HUES48 (cell line): Measurements from ENCODE around the gene PARP9.
A peak's percentile ranks its signal among the peaks of the same experiment; 100 is the strongest.
"Not testable (repeated sequence)": the region's sequence is repeated elsewhere in the genome, so short reads cannot be mapped to it uniquely, and the experiment has no call there.

ENCODE experiments used
- H3K27ac ChIP-seq: one replicate; pipeline ENCODE4 v1.7.0; 2013; ENCODE audit warnings: low read depth, low read length, inconsistent platforms
- H3K27me3 ChIP-seq: 2 replicates; pipeline ENCODE4 v1.6.1; 2013; ENCODE audit warnings: mild to moderate bottlenecking, low read length; ENCODE audit not compliant: control insufficient read depth, insufficient read depth
- H3K36me3 ChIP-seq: 2 replicates; pipeline ENCODE4 v1.6.1; 2013; ENCODE audit warnings: low read length; ENCODE audit not compliant: control insufficient read depth, insufficient read depth
- H3K4me1 ChIP-seq: 2 replicates; pipeline ENCODE4 v1.6.1; 2013; ENCODE audit warnings: mild to moderate bottlenecking, low read length; ENCODE audit not compliant: control insufficient read depth, insufficient read depth
- H3K4me3 ChIP-seq: 2 replicates; pipeline ENCODE4 v1.5.1; 2013; ENCODE audit warnings: mild to moderate bottlenecking, low read depth, low read length
- H3K9ac ChIP-seq: 2 replicates; pipeline ENCODE4 v1.6.1; 2013; ENCODE audit warnings: mild to moderate bottlenecking, low read depth, low read length, moderate library complexity
- H3K9me3 ChIP-seq: 2 replicates; pipeline ENCODE4 v1.6.1; 2013; ENCODE audit warnings: low read length; ENCODE audit not compliant: control insufficient read depth, insufficient read depth

Gene PARP9

DNA sequence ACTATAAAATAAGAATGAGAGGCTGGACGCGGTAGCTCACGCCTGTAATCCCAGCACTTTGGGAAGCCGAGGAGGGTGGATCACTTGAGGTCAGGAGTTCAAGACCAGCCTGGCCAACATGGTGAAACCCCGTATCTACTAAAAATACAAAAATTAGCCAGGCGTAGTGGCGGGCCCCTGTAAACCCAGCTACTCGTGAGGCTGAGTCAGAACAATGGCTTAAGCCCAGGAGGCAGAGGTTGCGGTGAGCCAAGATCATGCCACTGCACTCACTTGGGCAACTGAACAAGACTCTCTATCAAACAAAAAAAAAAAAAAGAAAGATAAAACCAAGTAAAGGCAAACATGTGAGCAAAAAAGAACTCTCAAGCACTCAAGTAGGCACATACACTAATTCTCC lies 55.2 kb downstream of the PARP9 start:
- H3K9ac ChIP-seq, H3K36me3 ChIP-seq, H3K9me3 ChIP-seq, H3K4me3 ChIP-seq, H3K27me3 ChIP-seq, H3K27ac ChIP-seq: not testable (repeated sequence)
- peaks cover 49% of the 10 kb centered on the region for H3K4me1 ChIP-seq

- Histone ChIP-seq H3K4me1 (peaks cover 48% of the 10 kb centered on the region), H3K9me3 (no peaks in the 10 kb centered on the region), H3K27me3 (no peaks in the 10 kb centered on the region), H3K4me3 (no peak overlapping the region), H3K9ac (no peak overlapping the region), H3K27ac (no peak overlapping the region), H3K36me3 (no peaks in the 10 kb centered on the region)
Measured at GRCh38 chr3:122508135-122508914, 55.8 kb downstream of the PARP9 start.

- Histone ChIP-seq H3K27me3 (no peaks in the 10 kb centered on the region), H3K9ac (no peak overlapping the region), H3K4me3 (no peak overlapping the region), H3K4me1 (peaks cover 41% of the 10 kb centered on the region), H3K27ac (no peak overlapping the region), H3K36me3 (no peaks in the 10 kb centered on the region), H3K9me3 (no peaks in the 10 kb centered on the region)
Measured at GRCh38 chr3:122506450-122506849, 57.6 kb downstream of the PARP9 start.

DNA sequence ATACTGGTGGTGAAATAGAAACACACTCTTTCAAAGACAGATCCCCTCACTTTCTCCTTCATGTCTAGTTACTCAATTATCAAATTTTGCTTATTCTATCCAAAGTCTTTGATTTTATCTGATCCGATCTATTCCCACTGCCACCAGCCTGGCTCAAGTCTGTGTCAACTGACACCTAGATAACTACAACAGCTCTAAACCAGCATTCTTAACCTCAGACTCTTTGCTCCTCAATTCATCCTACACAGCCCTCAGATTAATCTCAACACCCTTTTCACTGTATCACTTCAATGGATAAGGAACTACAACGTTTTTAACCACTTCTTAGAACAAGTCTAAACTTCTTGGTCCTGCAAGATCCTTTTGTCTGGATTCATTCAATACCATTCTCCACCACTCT lies 58.4 kb downstream of the PARP9 start:
- Histone ChIP-seq H3K9ac (no peak overlapping the region), H3K27ac (no peak overlapping the region), H3K27me3 (no peaks in the 10 kb centered on the region), H3K9me3 (no peaks in the 10 kb centered on the region), H3K36me3 (no peaks in the 10 kb centered on the region), H3K4me3 (no peak overlapping the region), H3K4me1 (peaks cover 37% of the 10 kb centered on the region)

GRCh38 chr3:122502941-122503340 lies 61.2 kb downstream of the PARP9 start:
- H3K4me1 ChIP-seq: peaks cover 31% of the 10 kb centered on the region
- no peak overlapping the region for H3K9ac ChIP-seq
- H3K9me3 ChIP-seq: no peaks in the 10 kb centered on the region
- no peaks in the 10 kb centered on the region for H3K27me3 ChIP-seq
- H3K27ac ChIP-seq: no peak overlapping the region
- H3K36me3 ChIP-seq: no peaks in the 10 kb centered on the region
- no peak overlapping the region for H3K4me3 ChIP-seq

DNA sequence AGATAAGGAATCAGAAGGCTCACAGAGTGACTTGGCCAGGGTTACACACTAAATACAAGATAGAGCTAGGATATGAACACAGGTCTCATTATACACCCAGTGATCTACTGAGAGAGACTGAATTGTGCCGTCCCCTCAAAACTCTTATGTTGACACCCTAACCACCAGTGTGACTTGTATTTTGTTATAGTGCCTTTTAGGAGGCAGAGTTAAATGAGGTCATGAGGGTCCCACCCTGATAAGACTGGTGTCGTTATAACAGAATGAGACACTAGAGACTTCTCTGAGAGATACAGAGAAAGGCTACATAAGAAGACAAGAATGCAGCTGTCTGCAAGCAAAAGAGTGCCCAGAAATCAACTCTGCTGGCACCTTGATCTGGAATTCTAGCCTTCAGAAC lies 62.0 kb downstream of the PARP9 start:
- H3K36me3 ChIP-seq: no peaks in the 10 kb centered on the region
- no peak overlapping the region for H3K9ac ChIP-seq
- no peaks in the 10 kb centered on the region for H3K9me3 ChIP-seq
- H3K27ac ChIP-seq: no peak overlapping the region
- H3K4me1 ChIP-seq: peaks cover 33% of the 10 kb centered on the region
- H3K4me3 ChIP-seq: no peak overlapping the region
- H3K27me3 ChIP-seq: no peaks in the 10 kb centered on the region

DNA sequence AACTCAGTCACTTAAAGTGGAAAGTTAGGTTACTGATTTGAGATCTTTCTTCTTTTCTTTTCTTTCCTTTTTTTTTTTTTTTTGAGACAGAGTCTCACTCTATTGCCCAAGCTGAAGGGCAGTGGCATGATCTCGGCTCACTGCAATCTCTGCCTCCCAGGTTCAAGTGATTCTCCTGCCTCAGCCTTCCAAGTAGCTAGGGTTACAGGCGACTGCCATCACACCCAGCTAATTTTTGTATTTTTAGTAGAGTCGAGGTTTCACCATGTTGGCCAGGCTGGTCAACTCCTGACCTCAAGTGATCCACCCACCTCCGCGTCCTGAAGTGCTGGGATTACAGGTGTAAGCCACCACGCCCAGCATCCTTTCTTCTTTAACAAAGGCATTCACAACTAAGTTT lies 63.1 kb downstream of the PARP9 start:
- not testable (repeated sequence) for H3K27me3 ChIP-seq, H3K9me3 ChIP-seq, H3K9ac ChIP-seq, H3K27ac ChIP-seq, H3K4me3 ChIP-seq, H3K36me3 ChIP-seq
- peaks cover 36% of the 10 kb centered on the region for H3K4me1 ChIP-seq

DNA sequence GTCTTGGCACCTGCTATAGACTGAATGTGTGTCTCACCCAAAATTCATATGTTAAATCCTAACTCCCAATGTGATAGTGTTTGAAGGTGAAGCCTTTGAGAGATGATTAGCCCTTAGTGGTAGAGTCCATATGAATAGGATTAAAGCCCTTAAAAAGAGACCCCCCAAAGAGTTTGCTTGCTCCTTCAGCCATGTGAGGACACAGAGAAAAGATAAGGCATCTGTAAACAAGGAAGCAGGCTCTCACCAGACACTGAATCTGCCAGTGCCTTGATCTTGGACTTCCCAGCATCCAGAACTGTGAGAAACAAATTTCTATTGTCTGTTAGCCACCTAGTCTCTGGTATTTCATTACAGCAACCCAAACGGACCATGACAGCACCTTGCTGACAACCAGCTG lies 65.9 kb downstream of the PARP9 start:
- H3K9me3 ChIP-seq: no peaks in the 10 kb centered on the region
- no peak overlapping the region for H3K9ac ChIP-seq
- H3K27me3 ChIP-seq: no peaks in the 10 kb centered on the region
- peaks cover 36% of the 10 kb centered on the region for H3K4me1 ChIP-seq
- H3K27ac ChIP-seq: peak overlapping the region; percentile 63
- H3K36me3 ChIP-seq: peaks cover 29% of the 10 kb centered on the region
- no peak overlapping the region for H3K4me3 ChIP-seq

- no peak overlapping the region for H3K9ac ChIP-seq
- H3K27ac ChIP-seq: no peak overlapping the region
Measured at GRCh38 chr3:122497425-122497824, 66.7 kb downstream of the PARP9 start.

GRCh38 chr3:122496508-122496907 lies 67.6 kb downstream of the PARP9 start:
- no peak overlapping the region for H3K9ac ChIP-seq
- peaks cover 25% of the 10 kb centered on the region for H3K4me1 ChIP-seq
- no peaks in the 10 kb centered on the region for H3K27me3 ChIP-seq
- H3K27ac ChIP-seq: no peak overlapping the region
- H3K9me3 ChIP-seq: no peaks in the 10 kb centered on the region
- peaks cover 42% of the 10 kb centered on the region for H3K36me3 ChIP-seq
- H3K4me3 ChIP-seq: no peak overlapping the region

More at GRCh38 chr3:122497425-122497824, 66.7 kb downstream of the PARP9 start:
- Histone ChIP-seq H3K27me3 (no peaks in the 10 kb centered on the region), H3K9me3 (no peaks in the 10 kb centered on the region), H3K36me3 (peaks cover 36% of the 10 kb centered on the region), H3K4me1 (peaks cover 34% of the 10 kb centered on the region), H3K4me3 (no peak overlapping the region)

- Histone ChIP-seq H3K27me3 (no peaks in the 10 kb centered on the region), H3K4me1 (peaks cover 11% of the 10 kb centered on the region), H3K9ac (no peak overlapping the region), H3K27ac (no peak overlapping the region), H3K9me3 (no peaks in the 10 kb centered on the region), H3K36me3 (peaks cover 58% of the 10 kb centered on the region), H3K4me3 (no peak overlapping the region)
Measured at GRCh38 chr3:122493296-122493695, 70.8 kb downstream of the PARP9 start.
